ENCODE measurements around the gene DLL4.
A peak's percentile ranks its signal among the peaks of the same experiment; 100 is the strongest.

The DLL4 gene

GRCh38 chr15:40927873-40928806 is 1.0 kb upstream of the DLL4 start:
- H3K27ac Mint-ChIP-seq, result no peak overlapping the region
- H3K9me3 Mint-ChIP-seq, result no peaks in the 10 kb centered on the region
- peaks cover 46% of the 10 kb centered on the region for H3K4me1 Mint-ChIP-seq (ENCODE audit: low read depth)
- H3K27me3 Mint-ChIP-seq, result peaks cover 84% of the 10 kb centered on the region
- peak overlapping the region; percentile 66 for H3K4me3 Mint-ChIP-seq
- DNase-seq, result peak; percentile 52
- no peaks in the 10 kb centered on the region for H3K36me3 Mint-ChIP-seq (ENCODE audit: low read depth)

DNA sequence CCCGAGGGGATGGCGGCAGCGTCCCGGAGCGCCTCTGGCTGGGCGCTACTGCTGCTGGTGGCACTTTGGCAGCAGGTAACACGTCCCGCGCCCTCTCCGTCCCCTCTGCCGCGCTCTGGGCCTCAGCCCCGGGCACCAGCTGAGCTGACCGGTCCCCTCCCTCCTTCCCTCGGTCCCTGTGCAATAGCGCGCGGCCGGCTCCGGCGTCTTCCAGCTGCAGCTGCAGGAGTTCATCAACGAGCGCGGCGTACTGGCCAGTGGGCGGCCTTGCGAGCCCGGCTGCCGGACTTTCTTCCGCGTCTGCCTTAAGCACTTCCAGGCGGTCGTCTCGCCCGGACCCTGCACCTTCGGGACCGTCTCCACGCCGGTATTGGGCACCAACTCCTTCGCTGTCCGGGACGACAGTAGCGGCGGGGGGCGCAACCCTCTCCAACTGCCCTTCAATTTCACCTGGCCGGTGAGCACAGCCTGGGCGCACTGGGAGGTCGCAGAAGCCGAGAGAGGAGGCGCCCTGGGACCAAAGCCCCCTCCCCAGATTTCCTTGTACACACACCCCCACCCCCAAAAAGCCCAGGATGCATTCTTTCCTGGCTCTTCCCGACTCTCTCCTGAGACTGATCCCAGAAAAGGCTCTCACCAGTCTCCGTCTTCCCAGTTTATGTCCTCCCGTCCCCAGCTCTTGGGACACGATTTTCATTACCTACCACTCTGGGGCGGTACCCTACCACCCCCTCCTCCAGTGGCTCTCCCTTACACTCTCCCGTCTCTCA is 705 bp downstream of the DLL4 start:
- Mint-ChIP-seq H3K27me3 (peaks cover 81% of the 10 kb centered on the region), H3K36me3 (ENCODE audit: low read depth) (no peaks in the 10 kb centered on the region), H3K9me3 (no peaks in the 10 kb centered on the region), H3K27ac (no peak overlapping the region), H3K4me3 (peak overlapping the region; percentile 48), H3K4me1 (ENCODE audit: low read depth) (peaks cover 46% of the 10 kb centered on the region)
- DNase-seq, result no peak

GRCh38 chr15:40930430-40931299 is 1.5 kb downstream of the DLL4 start:
- Mint-ChIP-seq H3K27me3 (peaks cover 72% of the 10 kb centered on the region), H3K9me3 (no peaks in the 10 kb centered on the region), H3K4me1 (ENCODE audit: low read depth) (peaks cover 44% of the 10 kb centered on the region), H3K27ac (no peak overlapping the region), H3K36me3 (ENCODE audit: low read depth) (no peaks in the 10 kb centered on the region), H3K4me3 (peak overlapping the region; percentile 48)
- peak; percentile 70 for DNase-seq

DNA sequence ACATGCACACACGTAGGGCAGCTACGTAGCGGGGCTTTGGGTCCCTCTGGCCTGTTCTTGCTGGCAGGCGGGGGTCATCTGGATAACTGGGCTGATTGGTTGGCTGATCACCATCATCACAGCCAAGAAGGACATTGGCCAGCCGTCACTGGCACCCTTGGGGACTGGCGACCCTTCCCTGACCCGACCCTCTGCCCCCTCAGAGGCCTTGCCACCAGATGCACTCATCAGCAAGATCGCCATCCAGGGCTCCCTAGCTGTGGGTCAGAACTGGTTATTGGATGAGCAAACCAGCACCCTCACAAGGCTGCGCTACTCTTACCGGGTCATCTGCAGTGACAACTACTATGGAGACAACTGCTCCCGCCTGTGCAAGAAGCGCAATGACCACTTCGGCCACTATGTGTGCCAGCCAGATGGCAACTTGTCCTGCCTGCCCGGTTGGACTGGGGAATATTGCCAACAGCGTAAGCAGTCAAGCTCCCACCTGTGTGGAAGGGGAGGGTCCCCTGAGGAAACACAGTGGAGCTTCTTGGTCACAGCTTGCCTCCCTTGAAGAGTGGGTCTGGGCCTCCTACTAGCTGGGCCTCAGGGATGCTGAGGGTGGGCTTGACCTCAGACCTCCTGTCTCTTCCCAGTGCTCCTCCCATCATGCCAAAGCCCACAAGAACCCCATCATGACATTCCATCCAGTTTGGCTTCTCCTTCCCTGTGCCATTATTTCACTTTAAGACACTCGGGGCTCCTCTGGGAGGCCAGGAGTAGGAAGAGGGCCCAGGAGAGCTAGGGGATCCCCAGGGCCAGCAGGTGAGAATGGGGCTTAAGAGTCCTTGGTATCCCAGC is 2.4 kb downstream of the DLL4 start:
- DNase-seq, result no peak
- Mint-ChIP-seq H3K4me1 (ENCODE audit: low read depth) (peaks cover 40% of the 10 kb centered on the region), H3K27me3 (peaks cover 64% of the 10 kb centered on the region), H3K27ac (no peak overlapping the region), H3K36me3 (ENCODE audit: low read depth) (no peaks in the 10 kb centered on the region), H3K4me3 (no peak overlapping the region), H3K9me3 (no peaks in the 10 kb centered on the region)

GRCh38 chr15:40932156-40932555 is 3.0 kb downstream of the DLL4 start:
- Mint-ChIP-seq H3K27ac (no peak overlapping the region), H3K27me3 (peaks cover 58% of the 10 kb centered on the region), H3K36me3 (ENCODE audit: low read depth) (no peaks in the 10 kb centered on the region), H3K4me3 (no peak overlapping the region), H3K9me3 (no peaks in the 10 kb centered on the region), H3K4me1 (ENCODE audit: low read depth) (peaks cover 34% of the 10 kb centered on the region)
- DNase-seq, result no peak

- H3K27ac Mint-ChIP-seq, result no peak overlapping the region
- no peak overlapping the region for H3K4me3 Mint-ChIP-seq
- H3K27me3 Mint-ChIP-seq, result peaks cover 52% of the 10 kb centered on the region
Observed at GRCh38 chr15:40932649-40933516, 3.7 kb downstream of the DLL4 start.

DNA sequence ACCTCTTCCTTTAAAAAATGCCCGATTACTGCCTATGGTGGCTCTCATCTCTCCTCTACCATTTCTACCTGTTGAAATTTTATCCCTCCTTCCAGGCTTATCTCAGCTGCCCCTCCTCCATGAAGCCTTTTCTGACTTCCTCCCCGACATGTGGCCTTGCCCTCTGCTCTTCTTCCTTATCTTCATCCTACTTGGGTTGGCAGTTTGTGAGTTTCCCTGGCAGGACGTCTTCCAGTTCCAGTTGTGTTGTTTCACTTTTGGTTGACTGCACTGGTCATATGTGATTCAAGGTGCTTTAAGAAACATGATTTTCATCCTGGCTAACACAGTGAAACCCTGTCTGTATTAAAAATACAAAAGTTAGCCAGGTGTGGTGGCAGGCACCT is 4.4 kb downstream of the DLL4 start:
- Mint-ChIP-seq H3K9me3 (no peaks in the 10 kb centered on the region), H3K4me1 (ENCODE audit: low read depth) (peaks cover 29% of the 10 kb centered on the region), H3K27me3 (peaks cover 48% of the 10 kb centered on the region), H3K4me3 (no peak overlapping the region), H3K27ac (no peak overlapping the region), H3K36me3 (ENCODE audit: low read depth) (no peaks in the 10 kb centered on the region)
- no peak for DNase-seq

More at GRCh38 chr15:40932649-40933516, 3.7 kb downstream of the DLL4 start:
- H3K4me1 Mint-ChIP-seq (ENCODE audit: low read depth), result peaks cover 32% of the 10 kb centered on the region
- no peaks in the 10 kb centered on the region for H3K9me3 Mint-ChIP-seq
- DNase-seq, result no peak
- H3K36me3 Mint-ChIP-seq (ENCODE audit: low read depth), result no peaks in the 10 kb centered on the region

- no peak for DNase-seq
- H3K36me3 Mint-ChIP-seq (ENCODE audit: low read depth), result no peaks in the 10 kb centered on the region
- peaks cover 22% of the 10 kb centered on the region for H3K4me1 Mint-ChIP-seq (ENCODE audit: low read depth)
- no peak overlapping the region for H3K4me3 Mint-ChIP-seq
- H3K27ac Mint-ChIP-seq, result no peak overlapping the region
- no peaks in the 10 kb centered on the region for H3K9me3 Mint-ChIP-seq
- peaks cover 39% of the 10 kb centered on the region for H3K27me3 Mint-ChIP-seq
Observed at GRCh38 chr15:40934457-40934856, 5.3 kb downstream of the DLL4 start.

DNA sequence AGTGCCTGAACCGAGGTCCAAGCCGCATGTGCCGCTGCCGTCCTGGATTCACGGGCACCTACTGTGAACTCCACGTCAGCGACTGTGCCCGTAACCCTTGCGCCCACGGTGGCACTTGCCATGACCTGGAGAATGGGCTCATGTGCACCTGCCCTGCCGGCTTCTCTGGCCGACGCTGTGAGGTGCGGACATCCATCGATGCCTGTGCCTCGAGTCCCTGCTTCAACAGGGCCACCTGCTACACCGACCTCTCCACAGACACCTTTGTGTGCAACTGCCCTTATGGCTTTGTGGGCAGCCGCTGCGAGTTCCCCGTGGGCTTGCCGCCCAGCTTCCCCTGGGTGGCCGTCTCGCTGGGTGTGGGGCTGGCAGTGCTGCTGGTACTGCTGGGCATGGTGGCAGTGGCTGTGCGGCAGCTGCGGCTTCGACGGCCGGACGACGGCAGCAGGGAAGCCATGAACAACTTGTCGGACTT is 7.1 kb downstream of the DLL4 start:
- H3K36me3 Mint-ChIP-seq (ENCODE audit: low read depth), result no peaks in the 10 kb centered on the region
- peaks cover 21% of the 10 kb centered on the region for H3K27me3 Mint-ChIP-seq

DNA sequence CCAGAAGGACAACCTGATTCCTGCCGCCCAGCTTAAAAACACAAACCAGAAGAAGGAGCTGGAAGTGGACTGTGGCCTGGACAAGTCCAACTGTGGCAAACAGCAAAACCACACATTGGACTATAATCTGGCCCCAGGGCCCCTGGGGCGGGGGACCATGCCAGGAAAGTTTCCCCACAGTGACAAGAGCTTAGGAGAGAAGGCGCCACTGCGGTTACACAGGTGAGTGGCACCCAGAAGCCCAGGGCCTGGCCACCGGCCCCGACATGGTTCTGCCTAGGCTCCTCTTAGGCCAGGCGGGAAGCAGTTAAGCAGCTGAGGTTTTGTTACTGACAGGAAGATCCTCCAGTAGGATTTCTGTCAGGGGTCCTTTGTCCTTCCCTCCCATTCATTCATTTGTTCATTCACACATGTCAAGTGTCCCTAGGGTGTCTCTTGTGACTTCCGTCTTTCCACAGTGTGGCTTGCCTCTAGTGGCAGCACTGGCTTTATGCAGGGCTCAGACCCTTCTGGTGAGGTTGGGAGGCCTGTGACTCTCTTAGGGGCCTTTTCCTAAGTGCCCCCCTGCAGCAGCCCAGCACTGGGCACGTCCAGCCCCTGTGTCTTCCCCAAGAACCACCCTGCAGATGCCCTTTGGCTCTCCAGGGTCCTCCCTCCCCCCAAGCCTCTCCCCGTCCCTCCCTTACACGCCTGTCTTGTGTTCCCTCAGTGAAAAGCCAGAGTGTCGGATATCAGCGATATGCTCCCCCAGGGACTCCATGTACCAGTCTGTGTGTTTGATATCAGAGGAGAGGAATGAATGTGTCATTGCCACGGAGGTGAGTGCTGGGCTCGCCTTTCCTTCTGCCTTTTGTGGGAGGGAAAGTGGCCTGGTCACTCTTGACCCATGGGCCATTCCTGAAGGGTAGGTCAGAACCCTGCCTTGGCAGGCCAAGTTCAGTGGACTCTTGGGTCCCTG is 7.8 kb downstream of the DLL4 start:
- peaks cover 17% of the 10 kb centered on the region for H3K4me1 Mint-ChIP-seq (ENCODE audit: low read depth)
- no peak overlapping the region for H3K27ac Mint-ChIP-seq
- peaks cover 13% of the 10 kb centered on the region for H3K27me3 Mint-ChIP-seq
- no peaks in the 10 kb centered on the region for H3K36me3 Mint-ChIP-seq (ENCODE audit: low read depth)
- H3K4me3 Mint-ChIP-seq, result no peak overlapping the region
- H3K9me3 Mint-ChIP-seq, result no peaks in the 10 kb centered on the region
- DNase-seq, result no peak

More for the DNA sequence above, 7.1 kb downstream of the DLL4 start:
- Mint-ChIP-seq H3K4me1 (ENCODE audit: low read depth) (peaks cover 18% of the 10 kb centered on the region), H3K27ac (no peak overlapping the region), H3K9me3 (no peaks in the 10 kb centered on the region), H3K4me3 (no peak overlapping the region)
- DNase-seq, result no peak

- Mint-ChIP-seq H3K9me3 (no peaks in the 10 kb centered on the region), H3K36me3 (ENCODE audit: low read depth) (no peaks in the 10 kb centered on the region), H3K4me3 (no peak overlapping the region), H3K4me1 (ENCODE audit: low read depth) (peaks cover 22% of the 10 kb centered on the region), H3K27me3 (peaks cover 5% of the 10 kb centered on the region), H3K27ac (no peak overlapping the region)
- DNase-seq, result no peak
Observed at GRCh38 chr15:40937762-40938535, 8.8 kb downstream of the DLL4 start.

Data from activated T-cell treated with anti-CD3 and anti-CD28 coated beads, Interleukin-2, amount 50 U/mL, for 24 hours (primary cell).